CD4-positive, alpha-beta T cell treated with Interferon alpha-2 for 1 hour (primary cell): Measurements from ENCODE around the gene CIT.

Experiments used
- DNase-seq, 2 donors: peaks; one replicate each; pipeline ENCODE4 v3.0.0-alpha.2; 2020 to 2022

CIT gene

GRCh38 chr12:119803381-119803791 is 73.7 kb downstream of the CIT start:
- no peak for DNase-seq

GRCh38 chr12:119802472-119802871 is 74.6 kb downstream of the CIT start:
- no peak for DNase-seq

GRCh38 chr12:119797090-119797489 is 80.0 kb downstream of the CIT start:
- DNase-seq = no peak

- no peak for DNase-seq
These were observed 80.8 kb downstream of the CIT start for GRCh38 chr12:119796292-119796691.

GRCh38 chr12:119791453-119791852 is 85.7 kb downstream of the CIT start:
- no peak for DNase-seq

- DNase-seq = no peak
These were observed 88.3 kb downstream of the CIT start for GRCh38 chr12:119788786-119789185.

- no peak for DNase-seq
These were observed 90.6 kb downstream of the CIT start for GRCh38 chr12:119786539-119786938.

GRCh38 chr12:119784673-119785072 is 92.4 kb downstream of the CIT start:
- no peak for DNase-seq

GRCh38 chr12:119783787-119784186 is 93.3 kb downstream of the CIT start:
- DNase-seq = no peak

GRCh38 chr12:119781804-119782203 is 95.3 kb downstream of the CIT start:
- no peak for DNase-seq

GRCh38 chr12:119780786-119781434 is 96.2 kb downstream of the CIT start:
- peak in 1 of 2 donors; percentile 2 for DNase-seq

- DNase-seq = no peak
These were observed 101.7 kb downstream of the CIT start for GRCh38 chr12:119775246-119775895.

- DNase-seq = no peak
These were observed 104.7 kb downstream of the CIT start for GRCh38 chr12:119772431-119772830.

- DNase-seq = no peak
These were observed 107.0 kb downstream of the CIT start for GRCh38 chr12:119770146-119770545.

GRCh38 chr12:119762619-119763018 is 114.5 kb downstream of the CIT start:
- DNase-seq = no peak

- DNase-seq = no peak
These were observed 118.4 kb downstream of the CIT start for GRCh38 chr12:119758722-119759121.

- no peak for DNase-seq
These were observed 118.9 kb downstream of the CIT start for GRCh38 chr12:119758234-119758633.

- no peak for DNase-seq
These were observed 125.2 kb downstream of the CIT start for GRCh38 chr12:119751961-119752360.

- no peak for DNase-seq
These were observed 127.5 kb downstream of the CIT start for GRCh38 chr12:119749666-119750065.

- no peak for DNase-seq
These were observed 128.6 kb downstream of the CIT start for GRCh38 chr12:119748497-119748896.

- no peak for DNase-seq
These were observed 131.0 kb downstream of the CIT start for GRCh38 chr12:119746169-119746568.

- no peak for DNase-seq
These were observed 132.1 kb downstream of the CIT start for GRCh38 chr12:119744900-119745606.

GRCh38 chr12:119742700-119743099 is 134.4 kb downstream of the CIT start:
- no peak for DNase-seq

GRCh38 chr12:119740830-119741229 is 136.3 kb downstream of the CIT start:
- DNase-seq = no peak
